ENCODE results near the gene MAPK10. TPM values are rescaled to one million over a fixed set of nuclear protein-coding genes. Genes with fewer than 3 reads are reported as not detected.

Gene MAPK10
- total and polyA plus RNA-seq, 2 of the 8 experiments (the other 6 are each of a cell fraction or from before 2014, with no cell fraction given), result 2.5 to 3.1 TPM

GRCh38 chr4:86306816-86307215 is 53.0 kb downstream of the MAPK10 start:
- CTCF ChIA-PET (ENCODE audit: partially characterized antibody), result interaction anchor here (1.5 kb wide), 1 partner anchor 84 kb away, joined by 4 read pairs; no protein-coding TSS in a partner anchor
- 88% methylated on average over 3 of the region's 3 CpGs; no CpG with 5 or more reads in 1 of the 2 experiments for WGBS, 2 experiments (ENCODE audit: extremely low coverage in 1 of 2, insufficient coverage in 1 of 2, insufficient read length in 1 of 2, insufficient replicate concordance in 2 of 2, low coverage in 1 of 2, low lambda C conversion rate in 2 of 2, missing lambda C conversion rate in 1 of 2)
- Histone ChIP-seq H3K27me3 (replicated peaks in 1 of 4; ENCODE audit: control insufficient read depth in 3 of 4, extremely low read depth in 1 of 4, insufficient read depth in 3 of 4, low read length in 3 of 4) (no peaks in the 10 kb centered on the region), H3K9ac (replicated peaks in 1 of 4; ENCODE audit: extremely low read depth in 1 of 4, low read depth in 3 of 4, low read length in 3 of 4) (no peak overlapping the region), H3K79me1 (ENCODE audit: low read depth, low read length) (no peaks in the 10 kb centered on the region), H3K4me1 (replicated peaks in 1 of 4; ENCODE audit: control insufficient read depth in 3 of 4, insufficient read depth in 4 of 4, low read length in 3 of 4) (peaks cover 0 to 11% (median 0%) of the 10 kb centered on the region in 4 experiments; a peak in 2 of 7 replicates), H4K5ac (ENCODE audit: insufficient read length, low read depth, low read length) (no peak overlapping the region), H2BK5ac (ENCODE audit: low read depth, low read length) (no peak overlapping the region), H3K4ac (replicated peaks; ENCODE audit: insufficient read length, low read depth, low read length) (no peak overlapping the region), H3K9me3 (ENCODE audit: insufficient read depth in 2 of 2, low read depth in 1 of 2, low read length in 1 of 2) (peaks cover 0 to 4% of the 10 kb centered on the region in 2 experiments; a peak in 1 of 4 replicates), H2BK120ac (replicated peaks; ENCODE audit: low read depth, low read length) (no peak overlapping the region), H3K4me3 (ENCODE audit: extremely low read depth in 1 of 4, insufficient read depth in 2 of 4, low read depth in 3 of 4, low read length in 4 of 4) (no peak overlapping the region), H2AFZ (ENCODE audit: low read length) (no peak overlapping the region), H2BK12ac (ENCODE audit: low read depth, low read length) (no peak overlapping the region), H4K20me1 (replicated peaks in 1 of 2; ENCODE audit: control insufficient read depth in 1 of 2, insufficient read depth in 2 of 2, low read length in 2 of 2) (no peaks in the 10 kb centered on the region), H3K23ac (ENCODE audit: insufficient read length) (no peak overlapping the region), H3K79me2 (ENCODE audit: control insufficient read depth in 1 of 2, insufficient read depth in 2 of 2, low read length in 2 of 2) (no peaks in the 10 kb centered on the region), H2AK5ac (ENCODE audit: low read depth, low read length) (no peak overlapping the region), H2BK15ac (ENCODE audit: low read length) (no peak overlapping the region), H3K18ac (ENCODE audit: extremely low read depth, low read length) (no peak overlapping the region), H3K14ac (ENCODE audit: insufficient read length) (no peak overlapping the region), H3K56ac (replicated peaks; ENCODE audit: insufficient read length, low read depth, low read length) (no peak overlapping the region), H3K23me2 (ENCODE audit: low read depth, low read length) (no peaks in the 10 kb centered on the region), H3K36me3 (ENCODE audit: control insufficient read depth in 2 of 4, insufficient read depth in 4 of 4, low read length in 3 of 4) (no peaks in the 10 kb centered on the region), H4K91ac (replicated peaks; ENCODE audit: insufficient read length, low read length) (no peak overlapping the region), H2BK20ac (ENCODE audit: low read length) (no peak overlapping the region), H3K27ac (ENCODE audit: low read depth, low read length) (no peak overlapping the region), H3K4me2 (ENCODE audit: insufficient read depth in 1 of 2, low read depth in 2 of 2, low read length in 2 of 2) (no peak overlapping the region), H4K8ac (ENCODE audit: extremely low read depth, insufficient read depth, low read length) (no peak overlapping the region)
- POLR2A ChIA-PET (ENCODE audit: partially characterized antibody), result no interaction called here
- DNase-seq (ENCODE audit: low read depth in 1 of 2, low spot score in 2 of 2) (no peak), FAIRE-seq (no peak)
- TF ChIP-seq RNF2 (IDR thresholded peaks at IDR 0.05; ENCODE audit: borderline replicate concordance, low read depth, low read length, missing control alignments, poor library complexity, severe bottlenecking), result no peak
